Measurements from ENCODE around the gene C16orf46. TPM values are rescaled to one million over a fixed set of nuclear protein-coding genes. Genes with fewer than 3 reads are reported as not detected.

C16orf46 gene
- total RNA-seq, 1 experiment from 2014 or later, result 2.0 TPM

DNA sequence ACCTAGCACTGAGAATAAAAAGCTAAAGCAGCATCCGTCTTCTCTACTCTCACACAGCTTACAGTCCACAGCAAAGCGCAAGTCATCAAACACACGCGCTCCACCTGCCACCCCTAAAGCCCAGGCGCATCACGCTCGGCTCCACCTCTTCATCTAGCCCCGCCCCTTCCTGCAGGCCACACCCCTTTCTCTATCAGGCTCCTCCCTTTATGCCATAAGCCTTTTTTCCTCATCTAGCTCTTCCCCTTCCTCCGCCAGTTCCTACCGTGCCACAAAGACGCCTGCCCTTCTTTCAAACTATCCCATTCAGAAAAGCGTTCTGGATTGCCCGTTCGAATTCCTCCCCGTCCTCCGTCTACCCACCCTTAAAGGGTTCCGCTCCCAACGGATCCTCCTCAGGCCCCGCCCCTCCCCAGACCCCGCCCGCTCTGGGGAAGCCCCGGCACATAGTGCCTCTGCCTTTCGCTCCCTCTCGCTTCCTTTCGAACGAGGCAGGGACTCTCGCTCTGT is 417 bp downstream of the C16orf46 start:
- TF ChIP-seq, protein P1, sequence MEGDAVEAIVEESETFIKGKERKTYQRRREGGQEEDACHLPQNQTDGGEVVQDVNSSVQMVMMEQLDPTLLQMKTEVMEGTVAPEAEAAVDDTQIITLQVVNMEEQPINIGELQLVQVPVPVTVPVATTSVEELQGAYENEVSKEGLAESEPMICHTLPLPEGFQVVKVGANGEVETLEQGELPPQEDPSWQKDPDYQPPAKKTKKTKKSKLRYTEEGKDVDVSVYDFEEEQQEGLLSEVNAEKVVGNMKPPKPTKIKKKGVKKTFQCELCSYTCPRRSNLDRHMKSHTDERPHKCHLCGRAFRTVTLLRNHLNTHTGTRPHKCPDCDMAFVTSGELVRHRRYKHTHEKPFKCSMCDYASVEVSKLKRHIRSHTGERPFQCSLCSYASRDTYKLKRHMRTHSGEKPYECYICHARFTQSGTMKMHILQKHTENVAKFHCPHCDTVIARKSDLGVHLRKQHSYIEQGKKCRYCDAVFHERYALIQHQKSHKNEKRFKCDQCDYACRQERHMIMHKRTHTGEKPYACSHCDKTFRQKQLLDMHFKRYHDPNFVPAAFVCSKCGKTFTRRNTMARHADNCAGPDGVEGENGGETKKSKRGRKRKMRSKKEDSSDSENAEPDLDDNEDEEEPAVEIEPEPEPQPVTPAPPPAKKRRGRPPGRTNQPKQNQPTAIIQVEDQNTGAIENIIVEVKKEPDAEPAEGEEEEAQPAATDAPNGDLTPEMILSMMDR (conservative IDR thresholded peaks at IDR 0.05), result no peak
- Histone ChIP-seq H3K4ac (ENCODE audit: low read depth, low read length) (no peak overlapping the region), H4K20me1 (ENCODE audit: control insufficient read depth, insufficient read depth, insufficient read length) (no peaks in the 10 kb centered on the region), H3K14ac (ENCODE audit: insufficient read depth, low read length) (no peak overlapping the region), H2BK15ac (ENCODE audit: low read depth, low read length) (no peak overlapping the region), H4K5ac (ENCODE audit: insufficient read length, low read depth, low read length) (no peak overlapping the region), H3K56ac (ENCODE audit: insufficient read length, low read depth, low read length) (no peak overlapping the region), H4K8ac (replicated peaks; ENCODE audit: insufficient read length, low read depth, low read length) (no peak overlapping the region), H3K79me2 (ENCODE audit: insufficient read depth, low read length) (no peaks in the 10 kb centered on the region), H3K79me1 (ENCODE audit: insufficient read depth, low read depth, low read length, poor library complexity, severe bottlenecking) (no peaks in the 10 kb centered on the region), H2BK20ac (ENCODE audit: low read depth, low read length, poor library complexity, severe bottlenecking) (no peak overlapping the region), H3T11ph (ENCODE audit: low read length) (no peak overlapping the region), H3K23me2 (ENCODE audit: insufficient read length, low read depth, low read length, poor library complexity, severe bottlenecking) (peaks cover 8% of the 10 kb centered on the region), H2BK5ac (ENCODE audit: insufficient read length, low read length) (no peak overlapping the region), H3K23ac (ENCODE audit: insufficient read length, low read depth, low read length) (no peak overlapping the region), H3K27ac (ENCODE audit: insufficient read length, low read depth, low read length) (no peak overlapping the region), H4K91ac (ENCODE audit: insufficient read length, low read depth, low read length) (no peak overlapping the region), H3K4me2 (ENCODE audit: insufficient read depth, insufficient read length, low read length) (peak overlapping the region; percentile 72), H2BK120ac (ENCODE audit: low read depth, low read length, poor library complexity, severe bottlenecking) (no peak overlapping the region), H3K9me3 (ENCODE audit: control insufficient read depth, low read depth, low read length) (no peaks in the 10 kb centered on the region), H2AFZ (ENCODE audit: low read length) (no peak overlapping the region), H2AK5ac (ENCODE audit: insufficient read length, low read length) (no peak overlapping the region), H2BK12ac (ENCODE audit: insufficient read length, low read depth, low read length) (no peak overlapping the region), H3K9ac (ENCODE audit: extremely low read depth, insufficient read length, low read length) (peak overlapping the region; percentile 28), H3K18ac (ENCODE audit: insufficient read length, low read depth, low read length) (peak overlapping the region; percentile 36), H3K4me1 (ENCODE audit: insufficient read depth, low read length) (no peaks in the 10 kb centered on the region), H3K27me3 (ENCODE audit: insufficient read depth, low read length) (no peaks in the 10 kb centered on the region)
- Mint-ChIP-seq H3K4me3 (no peak overlapping the region), H3K36me3 (ENCODE audit: insufficient read depth in 1 of 3, low read depth in 3 of 3) (peaks cover 0 to 1% (median under 1%) of the 10 kb centered on the region in 3 experiments; a peak in 1 of 7 replicates), H3K27me3 (ENCODE audit: low read depth) (no peaks in the 10 kb centered on the region; the same call in 1 of the 2 replicates), H3K9me3 (no peaks in the 10 kb centered on the region), H3K4me1 (peaks cover 11 to 12% of the 10 kb centered on the region in 2 experiments), H3K27ac (no peak overlapping the region)
- WGBS (ENCODE audit: extremely low coverage, insufficient read length, low lambda C conversion rate), result no CpG with 5 or more reads among the region's 27 CpGs
- peak; percentile 80 for DNase-seq
